GM21423 (cell line): Measurements from ENCODE around the gene ZC3H13.

Source experiments
- ATAC-seq: cut with Tn5 transposase; IDR thresholded peaks from one replicate; pipeline ENCODE4 v1.9.1; 2021; ENCODE audit warnings: mild to moderate bottlenecking, moderate library complexity; ENCODE audit not compliant: unreplicated experiment

The ZC3H13 gene

DNA sequence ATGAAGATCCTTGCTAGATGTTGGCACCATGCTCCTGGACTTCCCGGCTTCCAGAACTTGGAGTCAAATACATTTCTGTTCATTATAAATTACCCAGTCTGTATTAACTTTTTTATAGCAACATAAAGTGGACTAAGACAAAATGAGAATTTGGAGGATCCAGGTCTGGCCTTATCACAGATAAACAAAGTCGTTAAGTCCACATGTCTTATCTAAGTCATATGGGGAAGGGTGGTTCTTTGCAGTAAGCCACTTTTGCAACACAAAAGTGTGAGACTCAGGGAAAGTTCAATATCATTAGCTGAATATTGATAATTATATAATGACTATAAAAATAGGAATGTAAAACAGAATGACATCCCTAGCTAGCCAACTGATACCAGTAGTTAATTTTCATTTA lies 109.4 kb downstream of the ZC3H13 start:
- no peak for ATAC-seq

DNA sequence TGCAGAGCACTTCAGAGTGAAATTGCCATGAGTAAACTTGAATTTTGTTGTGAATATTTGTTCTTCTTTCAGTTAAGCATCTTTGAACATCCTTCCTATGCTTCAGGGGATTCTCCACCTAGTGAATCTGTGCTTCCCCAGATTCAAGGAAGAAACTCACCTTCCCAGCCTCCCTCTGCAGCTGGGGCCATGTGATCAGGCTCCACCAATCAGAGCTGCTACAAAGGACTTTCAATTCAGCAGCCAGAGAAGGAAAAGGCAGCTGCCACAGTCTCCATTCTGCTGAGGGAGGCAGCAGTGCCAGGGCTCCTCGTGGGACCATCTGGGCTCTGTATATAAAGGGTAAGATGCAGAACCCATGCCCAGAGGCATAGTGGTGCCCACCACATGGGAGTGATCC lies 111.3 kb downstream of the ZC3H13 start:
- ATAC-seq = no peak

DNA sequence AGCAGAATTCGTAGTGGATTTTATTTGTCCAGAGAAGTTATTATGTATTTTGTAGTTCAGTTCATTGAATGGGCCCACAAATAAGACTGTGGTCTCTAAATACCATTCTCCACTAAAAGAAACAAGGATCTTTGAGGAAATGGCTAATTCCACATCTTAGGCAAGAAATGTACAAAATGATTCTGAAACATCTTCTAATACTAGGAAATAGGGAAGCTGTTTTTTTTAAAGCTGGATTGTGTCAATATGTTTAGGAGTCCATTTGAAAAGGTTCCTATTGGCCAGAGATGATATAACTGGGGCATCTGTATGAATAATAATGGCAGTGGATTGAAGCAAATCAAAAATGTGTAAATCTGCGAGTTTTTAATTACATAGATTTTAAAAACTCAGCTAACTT lies 112.5 kb downstream of the ZC3H13 start:
- no peak for ATAC-seq

DNA sequence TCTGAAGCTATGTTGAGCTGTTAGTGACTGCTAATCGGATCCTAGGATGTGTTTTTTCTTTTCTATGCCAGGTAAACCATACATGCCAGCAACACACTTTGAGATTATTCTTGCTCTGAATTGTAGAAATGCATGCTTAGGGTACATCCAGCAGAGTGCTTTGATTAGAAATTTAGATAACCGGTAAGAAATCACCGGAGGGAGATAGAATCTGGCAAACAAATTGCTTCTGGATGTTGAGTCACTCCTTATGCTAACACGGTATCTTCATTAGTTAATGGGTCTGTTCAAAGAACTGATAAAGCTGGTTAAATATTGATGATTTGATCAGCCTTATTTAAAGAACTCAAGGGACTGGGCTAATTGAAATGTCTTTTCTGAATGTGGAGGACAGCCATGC lies 115.9 kb downstream of the ZC3H13 start:
- no peak for ATAC-seq

DNA sequence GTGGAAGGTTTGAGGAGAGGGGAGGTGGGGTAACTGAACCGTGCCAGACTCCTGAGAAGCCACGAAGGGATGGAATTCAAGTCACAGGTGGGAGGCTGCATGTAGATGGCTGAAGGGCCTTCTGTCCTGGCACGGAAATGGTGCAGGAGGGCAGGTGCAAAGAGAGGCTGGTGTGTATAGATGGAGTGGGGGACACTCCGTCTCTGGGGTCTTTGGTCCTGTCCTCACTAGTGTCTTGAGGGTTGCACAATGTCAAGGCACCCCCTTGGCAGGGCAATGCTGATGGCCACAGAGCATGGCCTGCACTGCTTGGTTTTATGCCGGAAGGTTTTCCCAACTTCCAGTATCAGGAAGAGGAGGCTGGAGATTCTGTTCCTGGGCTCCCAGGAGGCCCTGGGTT lies 118.3 kb downstream of the ZC3H13 start:
- no peak for ATAC-seq

DNA sequence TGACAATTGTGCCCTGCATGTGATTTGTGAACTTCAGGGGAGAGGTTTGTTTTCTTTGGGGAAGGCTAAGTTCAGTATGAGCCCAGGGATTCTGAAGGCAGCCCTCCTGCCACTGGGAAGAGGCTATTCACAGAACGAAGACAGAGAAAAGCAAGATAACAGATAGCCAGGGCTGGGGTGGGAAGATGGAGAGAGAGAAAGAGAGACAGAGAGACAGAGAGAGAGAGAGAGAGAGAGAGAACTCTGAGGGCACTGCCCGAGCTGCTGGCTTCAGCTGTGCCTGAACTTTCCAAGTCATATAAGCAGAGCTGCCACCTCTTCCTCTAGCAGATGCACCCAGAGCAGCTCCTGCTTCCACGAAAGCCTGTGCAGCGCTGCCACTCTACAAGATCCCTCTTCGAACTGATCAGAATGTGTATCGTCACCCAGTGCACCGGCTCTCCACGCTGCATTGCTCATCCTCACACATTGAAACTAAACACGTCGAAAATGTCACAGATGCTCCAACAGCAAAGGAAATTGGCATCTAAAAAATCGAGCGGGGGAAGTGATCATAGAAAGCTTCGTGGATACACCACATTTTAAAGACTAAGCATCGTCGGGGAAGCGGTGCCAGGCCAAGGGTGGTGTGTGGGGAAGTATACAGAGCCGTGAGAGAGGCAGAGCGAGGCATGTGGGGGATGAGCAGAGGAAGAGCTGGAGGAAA lies 119.2 kb downstream of the ZC3H13 start:
- no peak for ATAC-seq

DNA sequence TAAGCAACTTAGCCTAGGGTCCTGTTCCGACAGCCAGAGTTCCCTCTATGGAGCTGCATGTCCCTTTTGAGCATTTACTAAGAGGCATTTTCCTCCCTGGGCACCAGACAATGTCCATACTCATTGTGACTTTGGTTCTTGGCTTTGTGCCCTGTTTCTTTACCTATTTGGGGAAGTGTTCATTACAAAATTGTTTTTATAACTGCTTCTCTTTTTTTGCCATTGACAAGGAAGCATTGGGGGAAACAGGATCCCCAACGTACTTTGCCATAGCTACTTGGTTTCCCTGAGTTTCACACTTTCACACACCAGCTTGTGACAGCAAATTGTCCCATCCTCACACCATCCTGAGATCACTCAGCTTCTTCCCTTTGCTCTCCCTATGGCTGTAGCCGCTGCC lies 119.9 kb downstream of the ZC3H13 start:
- ATAC-seq = no peak

DNA sequence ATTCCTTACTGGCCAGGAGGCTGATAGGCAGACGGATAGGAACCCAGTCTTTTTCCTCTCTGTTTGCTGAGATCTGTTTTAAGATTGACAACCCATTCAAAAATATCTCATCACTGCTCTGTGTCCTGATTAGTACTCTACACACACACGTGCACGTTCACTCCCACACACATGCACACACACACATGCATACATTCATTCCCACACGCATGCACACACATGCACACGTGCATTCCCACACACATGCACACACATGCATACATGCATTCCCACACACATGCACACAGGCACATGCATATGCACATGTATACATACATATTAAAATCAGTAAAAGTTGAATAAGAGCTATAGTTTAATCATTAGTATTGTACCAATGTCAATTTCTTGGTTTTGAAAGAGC lies 120.4 kb downstream of the ZC3H13 start:
- no peak for ATAC-seq

DNA sequence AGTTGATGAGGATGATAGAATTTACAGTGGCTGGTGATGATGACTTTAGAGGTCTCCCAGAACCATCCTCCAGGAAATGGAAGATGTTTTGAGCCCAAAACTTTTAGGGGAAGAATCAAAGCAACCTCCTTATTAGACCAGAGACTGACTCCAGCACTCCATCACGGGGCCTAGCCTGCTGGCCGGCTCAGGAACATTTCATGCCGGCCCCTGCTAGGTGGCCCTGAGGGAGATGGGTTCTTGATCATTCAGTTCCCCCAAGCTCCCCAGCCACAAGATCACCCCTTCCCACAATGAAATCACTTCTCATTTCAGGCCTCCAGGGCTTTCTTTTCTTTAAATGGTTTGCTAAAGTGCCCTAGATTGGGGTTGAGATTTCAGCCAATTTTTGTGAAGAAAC lies 121.3 kb downstream of the ZC3H13 start:
- no peak for ATAC-seq

DNA sequence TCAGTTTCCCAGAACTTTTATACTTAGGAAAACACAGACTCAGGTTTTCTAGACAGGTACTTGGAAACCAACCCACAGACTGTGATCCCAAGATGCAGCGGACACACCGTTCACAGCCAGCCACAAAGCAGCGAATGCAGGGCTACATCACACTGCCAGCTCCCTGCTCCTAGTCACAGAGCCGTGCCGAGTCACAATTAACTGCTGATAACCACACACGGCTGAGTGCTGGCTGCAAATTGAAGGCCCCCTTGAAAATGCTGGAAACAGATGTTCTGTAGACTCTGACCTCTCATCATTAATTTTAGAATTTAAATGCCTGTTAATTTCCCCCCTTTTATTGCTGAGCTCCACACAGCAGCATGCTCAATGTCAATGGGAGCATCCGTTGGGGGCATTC lies 122.4 kb downstream of the ZC3H13 start:
- no peak for ATAC-seq

DNA sequence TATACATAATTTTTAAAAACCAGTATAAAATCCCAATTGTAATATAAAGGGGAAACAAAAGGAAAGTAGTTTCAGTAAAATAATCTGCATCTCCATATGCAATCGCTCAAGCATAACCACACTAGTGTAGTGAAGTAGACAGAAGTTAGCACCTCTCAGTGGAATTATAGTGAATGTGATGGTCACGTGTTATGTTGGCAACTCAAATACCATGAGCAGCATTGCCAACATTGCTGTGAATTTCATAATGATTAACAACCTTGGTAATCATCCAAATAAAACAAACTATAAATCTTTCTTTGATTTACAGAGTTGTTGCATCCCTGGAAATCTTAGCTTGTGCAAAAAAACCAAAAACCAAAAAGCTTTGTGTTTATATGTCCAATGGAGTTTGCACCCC lies 123.7 kb downstream of the ZC3H13 start:
- ATAC-seq = no peak

DNA sequence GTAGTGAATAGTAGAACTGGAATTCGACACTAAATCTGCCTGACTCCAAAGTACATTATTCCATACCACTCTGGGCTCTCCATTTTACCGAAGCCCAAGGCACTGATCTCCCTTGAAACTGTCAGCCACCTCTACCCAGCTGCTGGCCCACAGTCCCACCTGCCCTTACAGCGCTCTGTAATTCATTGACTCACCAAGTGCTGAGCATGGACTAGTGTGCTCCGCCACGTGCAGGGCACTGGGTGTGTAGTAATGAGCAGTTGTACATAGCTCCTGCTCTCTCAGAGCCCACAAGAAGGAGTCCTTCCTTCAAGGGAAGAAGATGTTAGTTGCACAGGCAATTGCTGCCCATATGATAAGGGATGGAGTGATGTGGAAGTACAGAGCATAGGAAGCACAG lies 124.4 kb downstream of the ZC3H13 start:
- no peak for ATAC-seq

DNA sequence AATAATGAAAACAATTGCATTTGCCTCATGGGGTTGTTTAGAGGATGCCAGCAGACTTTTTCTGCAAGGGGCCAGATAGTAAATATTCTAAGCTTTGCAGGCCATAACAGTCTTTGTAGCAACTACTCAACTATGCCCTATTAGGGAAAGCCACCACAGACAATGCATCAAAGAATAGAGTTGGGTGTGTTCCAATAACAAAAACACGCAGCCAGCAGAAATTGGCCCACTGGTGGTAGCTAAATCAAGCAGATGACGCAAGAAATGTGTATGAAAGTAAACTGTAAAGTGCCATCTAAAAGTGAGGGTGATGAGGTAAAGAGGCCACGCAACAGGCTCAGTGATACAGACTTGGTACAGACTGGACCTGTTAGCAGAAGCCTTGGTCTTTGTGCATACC lies 125.8 kb downstream of the ZC3H13 start:
- ATAC-seq = no peak

DNA sequence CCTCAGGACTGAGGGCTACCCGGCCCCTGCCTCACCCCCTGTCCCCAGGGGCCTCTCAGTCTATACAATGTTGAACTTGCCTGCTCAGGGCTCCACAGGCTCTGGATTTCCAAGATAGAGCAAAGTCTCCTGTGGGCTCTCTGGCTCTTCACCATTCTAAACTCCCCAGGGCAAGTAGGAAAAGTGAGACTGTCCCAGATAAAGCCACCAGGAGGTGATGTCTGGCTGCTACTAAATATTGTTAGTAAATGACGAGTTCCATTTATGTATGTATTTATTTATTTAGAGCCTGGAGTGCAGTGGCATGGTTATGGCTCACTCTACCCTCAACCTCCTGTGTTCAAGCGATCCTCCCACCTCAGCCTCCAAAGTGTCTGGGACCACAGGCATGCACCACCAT lies 127.4 kb downstream of the ZC3H13 start:
- no peak for ATAC-seq

DNA sequence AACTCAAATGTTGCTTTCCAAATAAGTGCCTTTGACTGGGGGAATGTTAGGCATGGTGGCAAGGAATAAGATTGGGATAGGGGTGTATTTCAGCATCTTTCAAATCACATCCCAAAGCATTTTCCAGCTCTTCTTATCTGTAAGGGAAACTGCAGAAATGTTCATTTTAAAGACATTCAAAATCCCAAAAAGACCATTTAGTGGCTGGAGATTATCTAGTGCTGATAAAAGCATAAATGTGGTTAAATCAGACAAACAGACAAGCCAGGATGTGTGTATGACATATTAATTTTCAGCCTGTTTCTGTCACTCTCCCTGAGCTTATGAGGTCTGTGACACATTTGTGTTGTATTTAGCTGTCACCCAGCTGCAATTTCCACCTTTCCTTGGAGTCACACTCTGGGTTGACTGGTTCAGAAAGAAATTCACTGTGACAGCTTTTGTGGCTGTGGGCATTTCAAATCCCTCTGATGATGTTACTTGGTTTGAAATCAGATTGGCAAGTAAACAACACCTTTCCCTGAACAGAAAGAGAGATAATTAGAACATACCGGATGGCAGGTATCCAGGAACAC lies 131.3 kb downstream of the ZC3H13 start:
- no peak for ATAC-seq

DNA sequence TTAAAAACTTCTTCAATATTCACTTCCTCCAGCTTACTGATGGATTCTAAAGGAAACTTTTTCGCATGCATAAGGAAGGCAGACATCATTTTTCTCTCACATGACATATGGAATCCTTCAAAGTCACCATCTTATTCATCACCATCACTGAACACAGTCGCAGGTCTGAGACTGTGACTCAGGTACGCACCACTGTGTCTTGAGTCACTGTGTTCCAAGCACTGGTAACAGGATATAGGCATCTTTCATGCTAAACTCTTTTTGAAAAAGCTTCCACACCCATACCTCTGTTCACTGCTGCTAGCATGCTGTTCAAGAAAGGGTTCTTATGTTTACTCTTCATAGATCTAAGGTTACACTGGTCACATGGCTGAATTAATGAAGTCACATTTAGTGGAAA lies 133.9 kb downstream of the ZC3H13 start:
- ATAC-seq = no peak

DNA sequence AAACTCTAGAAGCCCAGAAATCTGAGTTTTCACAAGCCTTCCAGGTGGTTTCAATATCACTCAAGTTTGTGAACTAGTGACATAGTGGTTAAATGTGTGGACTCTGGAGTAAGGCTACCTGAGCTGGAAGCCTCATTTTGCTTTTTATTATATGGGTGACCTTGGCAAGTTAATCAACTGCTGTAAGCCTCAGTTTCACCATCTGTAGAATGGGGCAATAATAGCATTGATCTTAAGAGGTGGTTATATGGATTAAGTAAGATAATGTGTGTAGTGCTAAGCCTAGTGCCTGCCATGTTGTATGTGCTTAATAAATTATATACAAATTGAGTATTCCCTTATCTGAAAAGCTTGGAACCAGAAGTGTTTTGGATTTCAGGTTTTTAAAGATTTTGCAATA lies 135.5 kb downstream of the ZC3H13 start:
- no peak for ATAC-seq

DNA sequence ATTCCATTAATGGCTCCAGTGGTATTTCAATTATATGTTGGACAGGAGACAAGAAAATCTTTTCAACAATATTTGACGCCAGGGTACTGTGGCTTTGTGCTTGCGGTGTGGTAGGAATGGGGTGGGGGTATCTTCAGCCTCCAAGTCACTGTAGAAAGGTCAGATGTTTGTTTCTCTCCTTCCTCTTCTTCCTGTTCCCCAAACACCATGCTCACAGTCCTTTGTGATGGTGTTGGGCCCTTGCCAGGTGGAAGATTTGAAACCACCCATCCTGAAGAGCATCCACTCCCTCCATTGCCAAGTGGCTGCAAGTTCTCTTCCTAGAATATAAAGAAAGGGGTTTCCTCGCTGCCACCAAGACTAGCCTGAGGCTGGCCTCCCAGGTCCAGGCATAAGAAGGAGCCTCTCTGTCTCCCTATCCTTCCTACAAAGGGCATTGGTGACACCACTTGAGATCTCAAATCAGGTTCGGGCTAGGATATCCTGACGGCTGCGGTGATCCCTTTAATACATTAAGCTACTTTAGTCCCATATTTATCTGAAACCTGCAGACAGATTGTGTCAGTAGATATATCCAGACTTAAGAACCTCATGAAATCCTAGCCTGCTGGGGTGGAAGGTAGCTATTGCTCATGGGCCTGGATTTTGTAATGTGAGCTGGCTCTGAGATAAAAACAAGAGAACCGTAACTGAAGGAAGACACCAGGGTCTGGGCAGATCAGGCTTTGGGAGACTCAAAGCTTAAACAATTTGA lies 136.7 kb downstream of the ZC3H13 start:
- ATAC-seq = no peak

DNA sequence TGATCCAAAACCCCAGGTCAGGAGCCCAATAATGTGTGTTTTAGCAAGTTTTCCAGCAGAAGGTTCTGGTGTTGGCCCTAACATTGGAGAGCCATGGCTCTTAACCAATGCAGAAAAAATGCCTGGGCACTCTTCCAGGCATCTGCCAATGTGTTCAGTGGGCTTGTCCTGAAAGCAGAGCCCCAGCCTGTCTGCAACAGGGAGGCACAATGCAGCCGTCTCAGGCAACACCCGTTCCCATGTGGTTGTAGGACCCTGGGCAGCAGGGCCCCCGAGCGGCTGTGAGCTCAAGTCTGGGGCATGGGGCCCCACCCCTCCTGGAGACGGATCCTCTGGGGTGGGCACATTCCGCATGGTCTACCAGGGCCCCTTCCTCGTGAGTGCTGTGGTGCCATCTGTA lies 142.9 kb downstream of the ZC3H13 start:
- no peak for ATAC-seq

DNA sequence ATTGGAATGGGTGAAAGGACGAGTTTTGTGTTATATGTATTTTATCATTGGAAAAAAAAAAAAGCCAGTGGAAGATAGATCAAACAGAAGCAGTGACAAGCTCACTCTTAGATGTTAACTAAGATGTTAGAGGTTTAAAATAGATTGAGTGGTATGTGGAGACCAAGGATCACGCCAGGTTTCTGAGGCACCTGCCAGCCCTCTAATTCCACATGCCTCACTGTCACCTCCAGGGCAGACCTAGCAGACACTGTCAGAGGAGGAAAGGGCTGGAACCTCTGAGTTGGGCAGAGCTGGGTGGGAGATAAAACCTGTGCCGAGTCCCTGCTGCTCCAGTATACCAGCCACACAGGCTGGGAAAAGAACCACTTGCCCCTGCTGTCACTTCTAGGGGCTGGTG lies 143.5 kb downstream of the ZC3H13 start:
- no peak for ATAC-seq

DNA sequence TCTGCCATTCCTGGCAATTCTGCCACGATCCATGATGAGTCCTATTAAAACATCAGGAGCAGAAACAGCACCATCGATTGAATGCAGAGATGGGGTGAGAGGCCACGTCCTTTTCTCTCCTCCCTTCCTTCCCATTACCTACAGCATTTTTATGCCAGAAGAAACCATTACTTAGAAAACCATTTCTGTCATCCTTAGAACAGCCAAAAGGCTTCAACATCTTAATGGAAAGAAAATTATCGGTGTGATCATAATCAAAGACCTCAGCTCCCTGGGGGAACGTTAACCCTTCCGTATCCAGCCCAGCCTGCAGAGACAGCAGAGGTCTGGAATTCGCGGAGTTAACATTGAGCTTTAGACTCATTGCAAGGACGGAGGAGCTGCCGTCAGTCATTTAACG lies 145.0 kb downstream of the ZC3H13 start:
- ATAC-seq = no peak
